WTC11 (cell line): ENCODE measurements around the gene ZER1. TPM values are rescaled to one million over a fixed set of nuclear protein-coding genes. Genes with fewer than 3 reads are reported as not detected.
A peak's percentile ranks its signal among the peaks of the same experiment; 100 is the strongest.

Experiments
- ELF4 ChIP-seq: sonication (generic); formaldehyde crosslinking; IDR thresholded peaks from 2 replicates; pipeline ENCODE4 v1.8.1; 2022; ENCODE audit warnings: low read depth, mild to moderate bottlenecking, moderate library complexity, missing genetic modification reagents
- EMX1 ChIP-seq: fragments of 250-450 bp; sonication (Bioruptor Pico); IDR thresholded peaks from 2 replicates; pipeline ENCODE4 v1.8.0; 2021; ENCODE audit warnings: mild to moderate bottlenecking
- FOXP1 ChIP-seq: sonication (generic); formaldehyde crosslinking; IDR thresholded peaks from 2 replicates; pipeline ENCODE4 v1.8.0; 2022; ENCODE audit warnings: missing genetic modification reagents, mild to moderate bottlenecking, moderate library complexity, borderline replicate concordance
- HMGA2 ChIP-seq: fragments of 250-450 bp; sonication (Bioruptor Pico); IDR thresholded peaks from 2 replicates; pipeline ENCODE4 v1.4.0; 2021; ENCODE audit warnings: mild to moderate bottlenecking, moderate library complexity
- KAT7 ChIP-seq: sonication (generic); formaldehyde crosslinking; IDR thresholded peaks from 2 replicates; pipeline ENCODE4 v1.8.1; 2023; ENCODE audit warnings: missing genetic modification reagents, mild to moderate bottlenecking, borderline replicate concordance
- MXD4 ChIP-seq: fragments of 250-450 bp; sonication (Bioruptor Pico); IDR thresholded peaks from 2 replicates; pipeline ENCODE4 v1.8.0; 2021; ENCODE audit warnings: mild to moderate bottlenecking, moderate library complexity, borderline replicate concordance
- MYBL2 ChIP-seq: sonication (generic); formaldehyde crosslinking; IDR thresholded peaks from 2 replicates; pipeline ENCODE4 v1.8.1; 2023; ENCODE audit warnings: mild to moderate bottlenecking, moderate library complexity, missing genetic modification reagents
- NFYB ChIP-seq: sonication (generic); formaldehyde crosslinking; conservative IDR thresholded peaks from 2 replicates; pipeline ENCODE4 v1.8.0; 2022; ENCODE audit warnings: low read depth, missing genetic modification reagents
- NR1H2 ChIP-seq: sonication (generic); formaldehyde crosslinking; IDR thresholded peaks from 2 replicates; pipeline ENCODE4 v1.9.0; 2021; ENCODE audit warnings: mild to moderate bottlenecking, moderate library complexity, missing genetic modification reagents
- RORB ChIP-seq: fragments of 250-450 bp; sonication (Bioruptor Pico); IDR thresholded peaks from 2 replicates; pipeline ENCODE4 v1.9.0; 2021; ENCODE audit warnings: mild to moderate bottlenecking
- SMAD3 ChIP-seq: sonication (generic); formaldehyde crosslinking; IDR thresholded peaks from 2 replicates; pipeline ENCODE4 v1.8.0; 2022; ENCODE audit warnings: missing genetic modification reagents, mild to moderate bottlenecking, borderline replicate concordance
- SMAD4 ChIP-seq: sonication (generic); formaldehyde crosslinking; IDR thresholded peaks from 2 replicates; pipeline ENCODE4 v1.8.0; 2022; ENCODE audit warnings: mild to moderate bottlenecking, missing genetic modification reagents
- SP1 ChIP-seq: sonication (generic); formaldehyde crosslinking; conservative IDR thresholded peaks from 2 replicates; pipeline ENCODE4 v1.8.1; 2022; ENCODE audit warnings: missing genetic modification reagents
- TCF7 ChIP-seq: sonication (generic); formaldehyde crosslinking; IDR thresholded peaks from 2 replicates; pipeline ENCODE4 v1.8.0; 2022; ENCODE audit warnings: mild to moderate bottlenecking, low read depth, missing genetic modification reagents, moderate library complexity
- TEAD4 ChIP-seq: sonication (generic); formaldehyde crosslinking; IDR thresholded peaks from 2 replicates; pipeline ENCODE4 v1.8.0; 2022; ENCODE audit warnings: mild to moderate bottlenecking, missing genetic modification reagents
- ZBTB21 ChIP-seq: sonication (generic); formaldehyde crosslinking; IDR thresholded peaks from 2 replicates; pipeline ENCODE4 v1.8.1; 2023; ENCODE audit warnings: mild to moderate bottlenecking, missing genetic modification reagents, borderline replicate concordance
- ZNF232 ChIP-seq: sonication (generic); formaldehyde crosslinking; IDR thresholded peaks from 2 replicates; pipeline ENCODE4 v1.8.0; 2022; ENCODE audit warnings: mild to moderate bottlenecking, missing genetic modification reagents
- ZNF263 ChIP-seq: sonication (generic); formaldehyde crosslinking; IDR thresholded peaks from 2 replicates; pipeline ENCODE4 v1.8.1; 2022; ENCODE audit warnings: low read depth, mild to moderate bottlenecking, moderate library complexity, missing genetic modification reagents
- total RNA-seq: library from RNA; stranded (reverse); gene quantifications from 3 replicates; pipeline ENCODE4 v1.2.3, GENCODE V29; 2021
- TF ChIP-seq, protein P1 (sequence below): sonication (generic); formaldehyde crosslinking; IDR thresholded peaks from 2 replicates; pipeline ENCODE4 v1.8.0; 2022; ENCODE audit warnings: mild to moderate bottlenecking, missing genetic modification reagents
- TF ChIP-seq, protein P2 (sequence below): fragments of 250-450 bp; sonication (Bioruptor Pico); IDR thresholded peaks from 2 replicates; pipeline ENCODE4 v1.9.0; 2021; ENCODE audit warnings: mild to moderate bottlenecking, borderline replicate concordance
- TF ChIP-seq, protein P3 (sequence below): sonication (generic); formaldehyde crosslinking; conservative IDR thresholded peaks from 2 replicates; pipeline ENCODE4 v1.8.1; 2022; ENCODE audit warnings: mild to moderate bottlenecking, missing genetic modification reagents
- TF ChIP-seq, protein P4 (sequence below): sonication (generic); formaldehyde crosslinking; IDR thresholded peaks from 2 replicates; pipeline ENCODE4 v1.8.0; 2022; ENCODE audit warnings: mild to moderate bottlenecking, missing genetic modification reagents
- TF ChIP-seq, protein P5 (sequence below): sonication (generic); formaldehyde crosslinking; IDR thresholded peaks from 2 replicates; pipeline ENCODE4 v1.8.1; 2023; ENCODE audit warnings: mild to moderate bottlenecking, moderate library complexity, missing genetic modification reagents
- TF ChIP-seq, protein P6 (sequence below): sonication (generic); formaldehyde crosslinking; IDR thresholded peaks from 2 replicates; pipeline ENCODE4 v1.8.1; 2022; ENCODE audit warnings: missing genetic modification reagents, borderline replicate concordance
- TF ChIP-seq, protein P7 (sequence below): sonication (generic); formaldehyde crosslinking; IDR thresholded peaks from 2 replicates; pipeline ENCODE4 v1.8.0; 2023; ENCODE audit warnings: missing genetic modification reagents, mild to moderate bottlenecking, borderline replicate concordance

The ZER1 gene
- total RNA-seq, 1 experiment from 2014 or later = 23.8 TPM

DNA sequence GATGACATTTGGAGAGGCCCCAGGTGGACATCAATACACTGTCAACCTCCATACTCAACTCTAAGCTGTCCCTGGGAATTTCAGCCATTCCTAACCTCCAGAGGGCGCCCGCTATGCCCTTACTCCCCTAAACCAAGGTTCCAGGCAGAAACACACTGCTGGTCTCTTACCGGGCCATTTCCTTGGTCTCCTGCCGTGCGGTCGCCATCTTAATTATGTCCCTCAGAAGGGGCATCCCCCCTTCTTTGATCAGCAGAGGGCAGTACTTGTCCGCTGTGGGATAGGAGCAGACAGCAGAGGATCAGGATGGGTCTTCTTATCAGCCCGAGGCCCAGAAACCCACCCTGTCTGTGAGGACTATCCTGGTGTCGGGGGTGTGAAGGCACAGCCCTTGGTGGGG is 38.5 kb downstream of the ZER1 start (continued):
- TF ChIP-seq NFYB (CRISPR knock-in tag) (no peak), RORB (no peak), NR1H2 (CRISPR knock-in tag) (no peak), SP1 (CRISPR knock-in tag) (peak; percentile 67; the same call in 1 of the 2 replicates), TCF7 (CRISPR knock-in tag) (no peak), TEAD4 (CRISPR knock-in tag) (no peak), ZBTB21 (CRISPR knock-in tag) (no peak), ZNF232 (no peak), SMAD3 (no peak), KAT7 (CRISPR knock-in tag) (no peak), ZNF263 (CRISPR knock-in tag) (no peak), EMX1 (CRISPR knock-in tag) (no peak), SMAD4 (CRISPR knock-in tag) (no peak), FOXP1 (CRISPR knock-in tag) (no peak), MYBL2 (CRISPR knock-in tag) (no peak), HMGA2 (no peak), MXD4 (CRISPR knock-in tag) (no peak), ELF4 (CRISPR knock-in tag) (no peak)
- TF ChIP-seq, protein P1, sequence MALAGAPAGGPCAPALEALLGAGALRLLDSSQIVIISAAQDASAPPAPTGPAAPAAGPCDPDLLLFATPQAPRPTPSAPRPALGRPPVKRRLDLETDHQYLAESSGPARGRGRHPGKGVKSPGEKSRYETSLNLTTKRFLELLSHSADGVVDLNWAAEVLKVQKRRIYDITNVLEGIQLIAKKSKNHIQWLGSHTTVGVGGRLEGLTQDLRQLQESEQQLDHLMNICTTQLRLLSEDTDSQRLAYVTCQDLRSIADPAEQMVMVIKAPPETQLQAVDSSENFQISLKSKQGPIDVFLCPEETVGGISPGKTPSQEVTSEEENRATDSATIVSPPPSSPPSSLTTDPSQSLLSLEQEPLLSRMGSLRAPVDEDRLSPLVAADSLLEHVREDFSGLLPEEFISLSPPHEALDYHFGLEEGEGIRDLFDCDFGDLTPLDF (CRISPR knock-in tag) = no peak
- TF ChIP-seq, protein P2, sequence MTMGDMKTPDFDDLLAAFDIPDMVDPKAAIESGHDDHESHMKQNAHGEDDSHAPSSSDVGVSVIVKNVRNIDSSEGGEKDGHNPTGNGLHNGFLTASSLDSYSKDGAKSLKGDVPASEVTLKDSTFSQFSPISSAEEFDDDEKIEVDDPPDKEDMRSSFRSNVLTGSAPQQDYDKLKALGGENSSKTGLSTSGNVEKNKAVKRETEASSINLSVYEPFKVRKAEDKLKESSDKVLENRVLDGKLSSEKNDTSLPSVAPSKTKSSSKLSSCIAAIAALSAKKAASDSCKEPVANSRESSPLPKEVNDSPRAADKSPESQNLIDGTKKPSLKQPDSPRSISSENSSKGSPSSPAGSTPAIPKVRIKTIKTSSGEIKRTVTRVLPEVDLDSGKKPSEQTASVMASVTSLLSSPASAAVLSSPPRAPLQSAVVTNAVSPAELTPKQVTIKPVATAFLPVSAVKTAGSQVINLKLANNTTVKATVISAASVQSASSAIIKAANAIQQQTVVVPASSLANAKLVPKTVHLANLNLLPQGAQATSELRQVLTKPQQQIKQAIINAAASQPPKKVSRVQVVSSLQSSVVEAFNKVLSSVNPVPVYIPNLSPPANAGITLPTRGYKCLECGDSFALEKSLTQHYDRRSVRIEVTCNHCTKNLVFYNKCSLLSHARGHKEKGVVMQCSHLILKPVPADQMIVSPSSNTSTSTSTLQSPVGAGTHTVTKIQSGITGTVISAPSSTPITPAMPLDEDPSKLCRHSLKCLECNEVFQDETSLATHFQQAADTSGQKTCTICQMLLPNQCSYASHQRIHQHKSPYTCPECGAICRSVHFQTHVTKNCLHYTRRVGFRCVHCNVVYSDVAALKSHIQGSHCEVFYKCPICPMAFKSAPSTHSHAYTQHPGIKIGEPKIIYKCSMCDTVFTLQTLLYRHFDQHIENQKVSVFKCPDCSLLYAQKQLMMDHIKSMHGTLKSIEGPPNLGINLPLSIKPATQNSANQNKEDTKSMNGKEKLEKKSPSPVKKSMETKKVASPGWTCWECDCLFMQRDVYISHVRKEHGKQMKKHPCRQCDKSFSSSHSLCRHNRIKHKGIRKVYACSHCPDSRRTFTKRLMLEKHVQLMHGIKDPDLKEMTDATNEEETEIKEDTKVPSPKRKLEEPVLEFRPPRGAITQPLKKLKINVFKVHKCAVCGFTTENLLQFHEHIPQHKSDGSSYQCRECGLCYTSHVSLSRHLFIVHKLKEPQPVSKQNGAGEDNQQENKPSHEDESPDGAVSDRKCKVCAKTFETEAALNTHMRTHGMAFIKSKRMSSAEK (CRISPR knock-in tag) = no peak
- TF ChIP-seq, protein P3, sequence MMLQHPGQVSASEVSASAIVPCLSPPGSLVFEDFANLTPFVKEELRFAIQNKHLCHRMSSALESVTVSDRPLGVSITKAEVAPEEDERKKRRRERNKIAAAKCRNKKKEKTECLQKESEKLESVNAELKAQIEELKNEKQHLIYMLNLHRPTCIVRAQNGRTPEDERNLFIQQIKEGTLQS (CRISPR knock-in tag) = no peak
- TF ChIP-seq, protein P4, sequence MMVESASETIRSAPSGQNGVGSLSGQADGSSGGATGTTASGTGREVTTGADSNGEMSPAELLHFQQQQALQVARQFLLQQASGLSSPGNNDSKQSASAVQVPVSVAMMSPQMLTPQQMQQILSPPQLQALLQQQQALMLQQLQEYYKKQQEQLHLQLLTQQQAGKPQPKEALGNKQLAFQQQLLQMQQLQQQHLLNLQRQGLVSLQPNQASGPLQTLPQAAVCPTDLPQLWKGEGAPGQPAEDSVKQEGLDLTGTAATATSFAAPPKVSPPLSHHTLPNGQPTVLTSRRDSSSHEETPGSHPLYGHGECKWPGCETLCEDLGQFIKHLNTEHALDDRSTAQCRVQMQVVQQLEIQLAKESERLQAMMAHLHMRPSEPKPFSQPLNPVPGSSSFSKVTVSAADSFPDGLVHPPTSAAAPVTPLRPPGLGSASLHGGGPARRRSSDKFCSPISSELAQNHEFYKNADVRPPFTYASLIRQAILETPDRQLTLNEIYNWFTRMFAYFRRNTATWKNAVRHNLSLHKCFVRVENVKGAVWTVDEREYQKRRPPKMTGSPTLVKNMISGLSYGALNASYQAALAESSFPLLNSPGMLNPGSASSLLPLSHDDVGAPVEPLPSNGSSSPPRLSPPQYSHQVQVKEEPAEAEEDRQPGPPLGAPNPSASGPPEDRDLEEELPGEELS (CRISPR knock-in tag) = no peak
- TF ChIP-seq, protein P5, sequence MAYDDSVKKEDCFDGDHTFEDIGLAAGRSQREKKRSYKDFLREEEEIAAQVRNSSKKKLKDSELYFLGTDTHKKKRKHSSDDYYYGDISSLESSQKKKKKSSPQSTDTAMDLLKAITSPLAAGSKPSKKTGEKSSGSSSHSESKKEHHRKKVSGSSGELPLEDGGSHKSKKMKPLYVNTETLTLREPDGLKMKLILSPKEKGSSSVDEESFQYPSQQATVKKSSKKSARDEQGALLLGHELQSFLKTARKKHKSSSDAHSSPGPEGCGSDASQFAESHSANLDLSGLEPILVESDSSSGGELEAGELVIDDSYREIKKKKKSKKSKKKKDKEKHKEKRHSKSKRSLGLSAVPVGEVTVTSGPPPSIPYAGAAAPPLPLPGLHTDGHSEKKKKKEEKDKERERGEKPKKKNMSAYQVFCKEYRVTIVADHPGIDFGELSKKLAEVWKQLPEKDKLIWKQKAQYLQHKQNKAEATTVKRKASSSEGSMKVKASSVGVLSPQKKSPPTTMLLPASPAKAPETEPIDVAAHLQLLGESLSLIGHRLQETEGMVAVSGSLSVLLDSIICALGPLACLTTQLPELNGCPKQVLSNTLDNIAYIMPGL = peak; percentile 61
- TF ChIP-seq, protein P6, sequence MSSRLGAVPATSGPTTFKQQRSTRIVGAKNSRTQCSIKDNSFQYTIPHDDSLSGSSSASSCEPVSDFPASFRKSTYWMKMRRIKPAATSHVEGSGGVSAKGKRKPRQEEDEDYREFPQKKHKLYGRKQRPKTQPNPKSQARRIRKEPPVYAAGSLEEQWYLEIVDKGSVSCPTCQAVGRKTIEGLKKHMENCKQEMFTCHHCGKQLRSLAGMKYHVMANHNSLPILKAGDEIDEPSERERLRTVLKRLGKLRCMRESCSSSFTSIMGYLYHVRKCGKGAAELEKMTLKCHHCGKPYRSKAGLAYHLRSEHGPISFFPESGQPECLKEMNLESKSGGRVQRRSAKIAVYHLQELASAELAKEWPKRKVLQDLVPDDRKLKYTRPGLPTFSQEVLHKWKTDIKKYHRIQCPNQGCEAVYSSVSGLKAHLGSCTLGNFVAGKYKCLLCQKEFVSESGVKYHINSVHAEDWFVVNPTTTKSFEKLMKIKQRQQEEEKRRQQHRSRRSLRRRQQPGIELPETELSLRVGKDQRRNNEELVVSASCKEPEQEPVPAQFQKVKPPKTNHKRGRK (CRISPR knock-in tag) = no peak
- TF ChIP-seq, protein P7, sequence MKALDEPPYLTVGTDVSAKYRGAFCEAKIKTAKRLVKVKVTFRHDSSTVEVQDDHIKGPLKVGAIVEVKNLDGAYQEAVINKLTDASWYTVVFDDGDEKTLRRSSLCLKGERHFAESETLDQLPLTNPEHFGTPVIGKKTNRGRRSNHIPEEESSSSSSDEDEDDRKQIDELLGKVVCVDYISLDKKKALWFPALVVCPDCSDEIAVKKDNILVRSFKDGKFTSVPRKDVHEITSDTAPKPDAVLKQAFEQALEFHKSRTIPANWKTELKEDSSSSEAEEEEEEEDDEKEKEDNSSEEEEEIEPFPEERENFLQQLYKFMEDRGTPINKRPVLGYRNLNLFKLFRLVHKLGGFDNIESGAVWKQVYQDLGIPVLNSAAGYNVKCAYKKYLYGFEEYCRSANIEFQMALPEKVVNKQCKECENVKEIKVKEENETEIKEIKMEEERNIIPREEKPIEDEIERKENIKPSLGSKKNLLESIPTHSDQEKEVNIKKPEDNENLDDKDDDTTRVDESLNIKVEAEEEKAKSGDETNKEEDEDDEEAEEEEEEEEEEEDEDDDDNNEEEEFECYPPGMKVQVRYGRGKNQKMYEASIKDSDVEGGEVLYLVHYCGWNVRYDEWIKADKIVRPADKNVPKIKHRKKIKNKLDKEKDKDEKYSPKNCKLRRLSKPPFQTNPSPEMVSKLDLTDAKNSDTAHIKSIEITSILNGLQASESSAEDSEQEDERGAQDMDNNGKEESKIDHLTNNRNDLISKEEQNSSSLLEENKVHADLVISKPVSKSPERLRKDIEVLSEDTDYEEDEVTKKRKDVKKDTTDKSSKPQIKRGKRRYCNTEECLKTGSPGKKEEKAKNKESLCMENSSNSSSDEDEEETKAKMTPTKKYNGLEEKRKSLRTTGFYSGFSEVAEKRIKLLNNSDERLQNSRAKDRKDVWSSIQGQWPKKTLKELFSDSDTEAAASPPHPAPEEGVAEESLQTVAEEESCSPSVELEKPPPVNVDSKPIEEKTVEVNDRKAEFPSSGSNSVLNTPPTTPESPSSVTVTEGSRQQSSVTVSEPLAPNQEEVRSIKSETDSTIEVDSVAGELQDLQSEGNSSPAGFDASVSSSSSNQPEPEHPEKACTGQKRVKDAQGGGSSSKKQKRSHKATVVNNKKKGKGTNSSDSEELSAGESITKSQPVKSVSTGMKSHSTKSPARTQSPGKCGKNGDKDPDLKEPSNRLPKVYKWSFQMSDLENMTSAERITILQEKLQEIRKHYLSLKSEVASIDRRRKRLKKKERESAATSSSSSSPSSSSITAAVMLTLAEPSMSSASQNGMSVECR (CRISPR knock-in tag) = no peak
